IMR-90 (cell line): Measurements from ENCODE around the gene CETN1. TPM values are rescaled to one million over a fixed set of nuclear protein-coding genes. Genes with fewer than 3 reads are reported as not detected.

ENCODE experiments used
- ATAC-seq: fragments of 200-7000 bp; cut with Tn5 transposase; 2 replicates; pipeline ENCODE4 v1.9.1; 2020; ENCODE audit warnings: low read depth, mild to moderate bottlenecking, moderate library complexity
- BruUV-seq: library from RNA; stranded (reverse); fragments of 400-500 nt; replicated peaks from 2 replicates; lab custom pipeline; 2021; lab: Mats Ljungman, UMichigan
- CTCF ChIA-PET: fragments of 300-600 bp; formaldehyde crosslinking; extraction: SDS; loops from one replicate; lab custom pipeline; 2021; ENCODE audit warnings: antibody characterized with exemption; lab: Yijun Ruan, JAX
- POLR2A ChIA-PET: fragments of 300-600 bp; sonication (Branson Sonifier 250); formaldehyde crosslinking; loops from one replicate; lab custom pipeline; 2022; ENCODE audit warnings: antibody characterized with exemption; ENCODE audit not compliant: unreplicated experiment; lab: Charles Lee
- DNase-seq: peaks from one replicate; pipeline ENCODE4 v3.0.0; 2013
- H2AFZ ChIP-seq: replicated peaks from 2 replicates; pipeline ENCODE3; 2013; ENCODE audit warnings: low read length, mild to moderate bottlenecking; ENCODE audit not compliant: poor library complexity
- H2AK5ac ChIP-seq: 2 replicates; pipeline ENCODE4 v1.6.1; 2013; ENCODE audit warnings: low read depth, low read length, inconsistent platforms
- H2AK9ac ChIP-seq: replicated peaks from 2 replicates; pipeline ENCODE3; 2013; ENCODE audit warnings: mild to moderate bottlenecking, low read depth, low read length, moderate library complexity; ENCODE audit not compliant: poor library complexity
- H2BK120ac ChIP-seq: 2 replicates; pipeline ENCODE4 v1.6.1; 2013; ENCODE audit warnings: low read depth, low read length, inconsistent platforms
- H2BK15ac ChIP-seq: 3 replicates; pipeline ENCODE4 v1.6.1; 2013; ENCODE audit warnings: low read depth, low read length, inconsistent platforms
- H2BK20ac ChIP-seq: 2 replicates; pipeline ENCODE4 v1.6.1; 2013; ENCODE audit warnings: low read depth, mild to moderate bottlenecking, inconsistent platforms, low read length, moderate library complexity
- H2BK5ac ChIP-seq: 2 replicates; pipeline ENCODE4 v1.6.1; 2013; ENCODE audit warnings: mild to moderate bottlenecking, low read depth, low read length, inconsistent platforms; ENCODE audit not compliant: poor library complexity, severe bottlenecking
- H3K14ac ChIP-seq: replicated peaks from 2 replicates; pipeline ENCODE4 v1.6.1; 2013; ENCODE audit warnings: low read depth, low read length, inconsistent platforms
- H3K18ac ChIP-seq: 2 replicates; pipeline ENCODE4 v1.6.1; 2013; ENCODE audit warnings: low read depth, low read length, control low read depth
- H3K23ac ChIP-seq: 2 replicates; pipeline ENCODE4 v1.6.1; 2013; ENCODE audit warnings: low read depth, low read length, inconsistent platforms
- H3K27ac ChIP-seq: 2 replicates; pipeline ENCODE4 v1.5.1; 2013; ENCODE audit warnings: mild to moderate bottlenecking, control low read depth, low read length; ENCODE audit not compliant: insufficient read depth
- H3K27me3 ChIP-seq: 2 replicates; pipeline ENCODE4 v1.6.1; 2013; ENCODE audit warnings: low read length; ENCODE audit not compliant: control insufficient read depth, insufficient read depth
- H3K36me3 ChIP-seq: 2 replicates; pipeline ENCODE4 v1.6.1; 2013; ENCODE audit warnings: low read length, mixed read lengths; ENCODE audit not compliant: control insufficient read depth, insufficient read depth
- H3K4ac ChIP-seq: 2 replicates; pipeline ENCODE4 v1.6.1; 2013; ENCODE audit warnings: low read depth, low read length, inconsistent platforms
- H3K4me1 ChIP-seq: 2 replicates; pipeline ENCODE4 v1.6.1; 2013; ENCODE audit warnings: low read length, mixed read lengths; ENCODE audit not compliant: control insufficient read depth, insufficient read depth
- H3K4me2 ChIP-seq: 2 replicates; pipeline ENCODE4 v1.6.1; 2013; ENCODE audit warnings: low read depth, mild to moderate bottlenecking, control low read depth, low read length, moderate library complexity
- H3K4me3 ChIP-seq: 2 replicates; pipeline ENCODE4 v1.5.1; 2013; ENCODE audit warnings: low read depth, mild to moderate bottlenecking, control low read depth, low read length, moderate library complexity; ENCODE audit not compliant: insufficient read depth
- H3K56ac ChIP-seq: 2 replicates; pipeline ENCODE4 v1.6.1; 2013; ENCODE audit warnings: low read length, inconsistent platforms; ENCODE audit not compliant: insufficient read depth; ENCODE audit errors: extremely low read depth
- H3K79me1 ChIP-seq, 2 experiments: 2 replicates each; pipeline ENCODE4 v1.6.1; 2013; ENCODE audit warnings: low read length in 2 of 2, inconsistent platforms in 1 of 2, low read depth in 1 of 2
- H3K9ac ChIP-seq: 2 replicates; pipeline ENCODE4 v1.6.1; 2013; ENCODE audit warnings: low read depth, low read length, control low read depth
- H3K9me1 ChIP-seq: 2 replicates; pipeline ENCODE4 v1.6.1; 2013; ENCODE audit warnings: low read length, inconsistent platforms; ENCODE audit not compliant: insufficient read depth
- H3K9me3 ChIP-seq: 2 replicates; pipeline ENCODE4 v1.6.1; 2013; ENCODE audit warnings: low read length; ENCODE audit not compliant: control insufficient read depth, insufficient read depth
- H4K20me1 ChIP-seq: 2 replicates; pipeline ENCODE4 v1.6.1; 2013; ENCODE audit warnings: low read length, inconsistent platforms; ENCODE audit not compliant: insufficient read depth
- H4K5ac ChIP-seq: 2 replicates; pipeline ENCODE4 v1.6.1; 2013; ENCODE audit warnings: mild to moderate bottlenecking, low read depth, low read length, control low read depth
- H4K8ac ChIP-seq, 2 experiments: 2 replicates each; pipeline ENCODE4 v1.6.1; 2013; ENCODE audit warnings: low read depth in 2 of 2, low read length in 2 of 2, control low read depth in 1 of 2, inconsistent platforms in 1 of 2
- H4K91ac ChIP-seq: 2 replicates; pipeline ENCODE4 v1.6.1; 2013; ENCODE audit warnings: low read depth, low read length, inconsistent platforms; ENCODE audit not compliant: insufficient read depth
- CHD1 ChIP-seq: IDR thresholded peaks from 2 replicates; pipeline ENCODE4 v1.6.1; 2012; ENCODE audit warnings: low read depth, low read length, improper control_type of control experiment
- MAFK ChIP-seq: IDR thresholded peaks from 2 replicates; pipeline ENCODE4 v1.6.1; 2012; ENCODE audit warnings: low read depth, low read length, improper control_type of control experiment
- MAZ ChIP-seq: IDR thresholded peaks from 2 replicates; pipeline ENCODE4 v1.6.1; 2012; ENCODE audit warnings: low read depth, mild to moderate bottlenecking, low read length, improper control_type of control experiment, moderate library complexity, borderline replicate concordance
- RCOR1 ChIP-seq: IDR thresholded peaks from 2 replicates; pipeline ENCODE4 v1.6.1; 2012; ENCODE audit warnings: mild to moderate bottlenecking, low read length, improper control_type of control experiment; ENCODE audit not compliant: insufficient replicate concordance
- WGBS, 2 experiments: methylation state at CpG; one replicate each; pipeline versions ENCODE4 v1.1.5 to v1.1.7; 2013; ENCODE audit warnings: missing lambda C conversion rate in 2 of 2; ENCODE audit not compliant: insufficient read length in 1 of 2; ENCODE audit errors: extremely low coverage in 2 of 2; 5-methylcytosine and 5-hydroxymethylcytosine counted together
- dilution Hi-C: fragments of 300-500 bp; cut with HindIII; formaldehyde crosslinking; loops from one replicate; pipeline ENCODE4 v1.14.3; 2018; ENCODE audit warnings: low sequenced_read_pairs; ENCODE audit not compliant: unreplicated experiment
- in situ Hi-C: fragments of 300-500 bp; cut with MboI; formaldehyde crosslinking; loops from 3 replicates; pipeline ENCODE4 v1.14.3; 2019; ENCODE audit warnings: low sequenced_read_pairs, inconsistent platforms, mixed read lengths
- intact Hi-C: fragments of 100-400 bp; cut with micrococcal nuclease; formaldehyde crosslinking; loops from 2 replicates; pipeline ENCODE4 v1.10.0; 2022
- polyA plus RNA-seq, 3 experiments: library from polyadenylated mRNA; depleted of rRNA; stranded (reverse); fragments of >200 nt; gene quantifications; 2 replicates each; pipeline ENCODE4 v1.2.3, GENCODE V29; 2012; ENCODE audit warnings: low replicate concordance in 1 of 3
- total RNA-seq: library from RNA; depleted of rRNA; stranded (reverse); fragments of >200 nt; gene quantifications from 2 replicates; pipeline ENCODE4 v1.2.3, GENCODE V29; 2012
- TF ChIP-seq, protein P1 (sequence below): fragments of 150-350 bp; IDR thresholded peaks from 2 replicates; pipeline ENCODE4 v1.6.1; 2016; ENCODE audit warnings: low read depth, mild to moderate bottlenecking, low read length, moderate library complexity, borderline replicate concordance
- TF ChIP-seq, protein P2 (sequence below): fragments of 150-350 bp; IDR thresholded peaks from 2 replicates; pipeline ENCODE4 v1.6.1; 2017; ENCODE audit warnings: mild to moderate bottlenecking, antibody characterized with exemption, low read length, low read depth

The CETN1 gene
- total and polyA plus RNA-seq, 2 of the 4 experiments (the other 2 are of a cell fraction) = not detected

DNA sequence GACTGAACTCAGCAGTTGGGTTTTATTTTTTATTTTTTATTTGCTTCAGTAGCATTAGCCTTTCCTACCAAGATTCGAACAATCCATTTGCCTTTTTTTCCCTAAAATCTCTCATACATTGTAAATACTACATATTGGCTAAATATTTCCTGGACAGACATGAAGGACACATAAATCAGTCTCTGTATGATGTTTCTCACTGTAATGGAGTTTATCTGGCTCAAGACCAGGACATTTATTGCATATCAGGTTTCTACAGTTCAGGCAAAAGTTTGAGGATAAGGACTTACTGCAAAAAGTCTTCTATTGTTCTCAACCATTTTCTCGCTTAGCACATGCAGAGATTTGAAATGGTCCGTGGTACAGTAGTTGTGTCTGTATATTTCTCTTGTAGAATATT is 19.9 kb downstream of the CETN1 start:
- no peak overlapping the region for H4K8ac ChIP-seq
- no peak overlapping the region for H2BK120ac ChIP-seq
- no peaks in the 10 kb centered on the region for H3K4me1 ChIP-seq
- POLR2A ChIA-PET = no interaction called here
- H3K27me3 ChIP-seq = peaks cover 31% of the 10 kb centered on the region
- no peak for ATAC-seq
- TF ChIP-seq CHD1 (no peak), RCOR1 (no peak), MAFK (no peak), MAZ (no peak)
- TF ChIP-seq, protein P1, sequence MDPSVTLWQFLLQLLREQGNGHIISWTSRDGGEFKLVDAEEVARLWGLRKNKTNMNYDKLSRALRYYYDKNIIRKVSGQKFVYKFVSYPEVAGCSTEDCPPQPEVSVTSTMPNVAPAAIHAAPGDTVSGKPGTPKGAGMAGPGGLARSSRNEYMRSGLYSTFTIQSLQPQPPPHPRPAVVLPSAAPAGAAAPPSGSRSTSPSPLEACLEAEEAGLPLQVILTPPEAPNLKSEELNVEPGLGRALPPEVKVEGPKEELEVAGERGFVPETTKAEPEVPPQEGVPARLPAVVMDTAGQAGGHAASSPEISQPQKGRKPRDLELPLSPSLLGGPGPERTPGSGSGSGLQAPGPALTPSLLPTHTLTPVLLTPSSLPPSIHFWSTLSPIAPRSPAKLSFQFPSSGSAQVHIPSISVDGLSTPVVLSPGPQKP = no peak
- TF ChIP-seq, protein P2, sequence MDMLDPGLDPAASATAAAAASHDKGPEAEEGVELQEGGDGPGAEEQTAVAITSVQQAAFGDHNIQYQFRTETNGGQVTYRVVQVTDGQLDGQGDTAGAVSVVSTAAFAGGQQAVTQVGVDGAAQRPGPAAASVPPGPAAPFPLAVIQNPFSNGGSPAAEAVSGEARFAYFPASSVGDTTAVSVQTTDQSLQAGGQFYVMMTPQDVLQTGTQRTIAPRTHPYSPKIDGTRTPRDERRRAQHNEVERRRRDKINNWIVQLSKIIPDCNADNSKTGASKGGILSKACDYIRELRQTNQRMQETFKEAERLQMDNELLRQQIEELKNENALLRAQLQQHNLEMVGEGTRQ = no peak
- H3K9me3 ChIP-seq = no peaks in the 10 kb centered on the region
- H4K91ac ChIP-seq = no peak overlapping the region
- H2BK15ac ChIP-seq = no peak overlapping the region
- no peak overlapping the region for H3K56ac ChIP-seq
- no peak overlapping the region for H3K4me3 ChIP-seq
- dilution Hi-C loops = no loop called here
- no peaks in the 10 kb centered on the region for H3K36me3 ChIP-seq
- H3K9ac ChIP-seq = no peak overlapping the region
- no peaks in the 10 kb centered on the region for H3K79me1 ChIP-seq
- CTCF ChIA-PET = no interaction called here
- no peak overlapping the region for H3K14ac ChIP-seq
- H3K23ac ChIP-seq = no peak overlapping the region
- no TSS peak for BruUV-seq
- H2AK5ac ChIP-seq = no peak overlapping the region
- intact Hi-C loops = no loop called here
- no peak overlapping the region for H2AFZ ChIP-seq
- H3K4ac ChIP-seq = no peak overlapping the region
- no peak overlapping the region for H2BK20ac ChIP-seq
- no peaks in the 10 kb centered on the region for H3K9me1 ChIP-seq
- H2BK5ac ChIP-seq = no peak overlapping the region
- H3K18ac ChIP-seq = no peak overlapping the region
- no peak overlapping the region for H2AK9ac ChIP-seq
- in situ Hi-C loops = no loop called here
- WGBS, 2 experiments = no CpG with 5 or more reads among the region's 3 CpGs
- no peak overlapping the region for H3K4me2 ChIP-seq
- H3K27ac ChIP-seq = no peak overlapping the region
- no peak for DNase-seq
- no peaks in the 10 kb centered on the region for H4K20me1 ChIP-seq
- no peak overlapping the region for H4K5ac ChIP-seq
